Urinary bladder (tissue), 4 donors: ENCODE data around the gene PCSK7. TPM values are rescaled to one million over a fixed set of nuclear protein-coding genes. Genes with fewer than 3 reads are reported as not detected.
A peak's percentile ranks its signal among the peaks of the same experiment; 100 is the strongest.
"Not testable (repeated sequence)": the region's sequence is repeated elsewhere in the genome, so short reads cannot be mapped to it uniquely, and the experiment has no call there.

Experiments used
- DNase-seq: peaks from one replicate; pipeline ENCODE4 v3.0.0-alpha.2; 2015; ENCODE audit errors: extremely low spot score
- H3K27ac ChIP-seq: one replicate; pipeline ENCODE4 v1.5.1; 2013; ENCODE audit warnings: low read depth, mild to moderate bottlenecking, moderate library complexity
- H3K36me3 ChIP-seq: one replicate; pipeline ENCODE4 v1.6.1; 2013; ENCODE audit warnings: mild to moderate bottlenecking, moderate library complexity; ENCODE audit not compliant: insufficient read depth
- H3K4me1 ChIP-seq: one replicate; pipeline ENCODE4 v1.6.1; 2013; ENCODE audit warnings: mild to moderate bottlenecking, moderate library complexity; ENCODE audit not compliant: insufficient read depth
- H3K4me3 ChIP-seq: one replicate; pipeline ENCODE4 v1.5.1; 2013; ENCODE audit warnings: low read depth, low read length
- WGBS: extraction: QIAGEN DNeasy Blood & Tissue Kit; methylation state at CpG from one replicate; pipeline ENCODE4 v1.1.7; 2013; 5-methylcytosine and 5-hydroxymethylcytosine counted together
- polyA plus RNA-seq: library from polyadenylated mRNA; stranded (reverse); fragments of 200-250 nt; gene quantifications from one replicate; pipeline ENCODE4 v1.2.3, GENCODE V29; 2013
- total RNA-seq: library from RNA; depleted of rRNA; stranded (reverse); fragments of >200 nt; gene quantifications from one replicate; pipeline ENCODE4 v1.2.3, GENCODE V29; 2014
- donor health status: healthy with polysubstance abuse.
- donor health status: healthy.

Gene PCSK7
- total and polyA plus RNA-seq, 2 donors: 23.7 to 45.6 TPM

- no peak for DNase-seq
- 42% methylated on average over 11 of the region's 11 CpGs for WGBS
- no peak overlapping the region for H3K4me3 ChIP-seq
- H3K27ac ChIP-seq: peak overlapping the region; percentile 77
- H3K36me3 ChIP-seq: no peaks in the 10 kb centered on the region
- H3K4me1 ChIP-seq: no peaks in the 10 kb centered on the region
Measured at GRCh38 chr11:117217141-117218084, 14.5 kb downstream of the PCSK7 start.

GRCh38 chr11:117214404-117215110 lies 17.3 kb downstream of the PCSK7 start:
- 85% methylated on average over 7 of the region's 7 CpGs for WGBS
- Histone ChIP-seq H3K4me3 (no peak overlapping the region), H3K36me3 (no peaks in the 10 kb centered on the region), H3K27ac (no peak overlapping the region), H3K4me1 (no peaks in the 10 kb centered on the region)
- no peak for DNase-seq

- DNase-seq: no peak
- WGBS: 93% methylated on average over 11 of the region's 11 CpGs
- no peak overlapping the region for H3K4me3 ChIP-seq
- no peaks in the 10 kb centered on the region for H3K4me1 ChIP-seq
- H3K36me3 ChIP-seq: no peaks in the 10 kb centered on the region
- no peak overlapping the region for H3K27ac ChIP-seq
Measured at GRCh38 chr11:117212697-117213355, 19.0 kb downstream of the PCSK7 start.

GRCh38 chr11:117210620-117211019 lies 21.3 kb downstream of the PCSK7 start:
- Histone ChIP-seq H3K4me3 (no peak overlapping the region), H3K36me3 (no peaks in the 10 kb centered on the region), H3K4me1 (no peaks in the 10 kb centered on the region), H3K27ac (no peak overlapping the region)
- DNase-seq: no peak
- 92% methylated on average over 3 of the region's 3 CpGs for WGBS

GRCh38 chr11:117209351-117210125 lies 22.3 kb downstream of the PCSK7 start:
- H3K4me3 ChIP-seq, DNase-seq, H3K36me3 ChIP-seq, H3K4me1 ChIP-seq, H3K27ac ChIP-seq: not testable (repeated sequence)
- WGBS: 86% methylated on average over 7 of the region's 8 CpGs

- H3K4me3 ChIP-seq, H3K36me3 ChIP-seq, H3K27ac ChIP-seq, H3K4me1 ChIP-seq, DNase-seq: not testable (repeated sequence)
- WGBS: 78% methylated on average over 9 of the region's 13 CpGs
Measured at GRCh38 chr11:117208710-117209109, 23.2 kb downstream of the PCSK7 start.

GRCh38 chr11:117207481-117207880 lies 24.4 kb downstream of the PCSK7 start:
- not testable (repeated sequence) for H3K27ac ChIP-seq, H3K4me3 ChIP-seq, H3K4me1 ChIP-seq, H3K36me3 ChIP-seq, DNase-seq
- WGBS: 87% methylated on average over 5 of the region's 5 CpGs

GRCh38 chr11:117206859-117207258 lies 25.0 kb downstream of the PCSK7 start:
- 79% methylated on average over 6 of the region's 11 CpGs for WGBS
- H3K4me3 ChIP-seq, H3K36me3 ChIP-seq, DNase-seq, H3K27ac ChIP-seq, H3K4me1 ChIP-seq: not testable (repeated sequence)

GRCh38 chr11:117206111-117206510 lies 25.8 kb downstream of the PCSK7 start:
- 53% methylated on average over 8 of the region's 8 CpGs for WGBS
- H3K4me1 ChIP-seq, DNase-seq, H3K4me3 ChIP-seq, H3K36me3 ChIP-seq: not testable (repeated sequence)
- H3K27ac ChIP-seq: peak overlapping the region; percentile 13

- no peaks in the 10 kb centered on the region for H3K4me1 ChIP-seq
- WGBS: 62% methylated on average over 11 of the region's 11 CpGs
- DNase-seq: no peak
- no peak overlapping the region for H3K4me3 ChIP-seq
- H3K36me3 ChIP-seq: peaks cover 3% of the 10 kb centered on the region
- no peak overlapping the region for H3K27ac ChIP-seq
Measured at GRCh38 chr11:117205211-117205818, 26.6 kb downstream of the PCSK7 start.

- peaks cover 3% of the 10 kb centered on the region for H3K36me3 ChIP-seq
- no peak for DNase-seq
- H3K27ac ChIP-seq: peak overlapping the region; percentile 79
- no peaks in the 10 kb centered on the region for H3K4me1 ChIP-seq
- no peak overlapping the region for H3K4me3 ChIP-seq
- 49% methylated on average over 17 of the region's 17 CpGs for WGBS
Measured at GRCh38 chr11:117204283-117205080, 27.4 kb downstream of the PCSK7 start.

- H3K4me1 ChIP-seq: no peaks in the 10 kb centered on the region
- DNase-seq: no peak
- H3K4me3 ChIP-seq: peak overlapping the region; percentile 55
- peak overlapping the region; percentile 69 for H3K27ac ChIP-seq
- WGBS: 52% methylated on average over 10 of the region's 10 CpGs
- H3K36me3 ChIP-seq: peaks cover 3% of the 10 kb centered on the region
Measured at GRCh38 chr11:117203069-117203407, 28.8 kb downstream of the PCSK7 start.
